ENCODE results near the gene OTOP2.

DNA sequence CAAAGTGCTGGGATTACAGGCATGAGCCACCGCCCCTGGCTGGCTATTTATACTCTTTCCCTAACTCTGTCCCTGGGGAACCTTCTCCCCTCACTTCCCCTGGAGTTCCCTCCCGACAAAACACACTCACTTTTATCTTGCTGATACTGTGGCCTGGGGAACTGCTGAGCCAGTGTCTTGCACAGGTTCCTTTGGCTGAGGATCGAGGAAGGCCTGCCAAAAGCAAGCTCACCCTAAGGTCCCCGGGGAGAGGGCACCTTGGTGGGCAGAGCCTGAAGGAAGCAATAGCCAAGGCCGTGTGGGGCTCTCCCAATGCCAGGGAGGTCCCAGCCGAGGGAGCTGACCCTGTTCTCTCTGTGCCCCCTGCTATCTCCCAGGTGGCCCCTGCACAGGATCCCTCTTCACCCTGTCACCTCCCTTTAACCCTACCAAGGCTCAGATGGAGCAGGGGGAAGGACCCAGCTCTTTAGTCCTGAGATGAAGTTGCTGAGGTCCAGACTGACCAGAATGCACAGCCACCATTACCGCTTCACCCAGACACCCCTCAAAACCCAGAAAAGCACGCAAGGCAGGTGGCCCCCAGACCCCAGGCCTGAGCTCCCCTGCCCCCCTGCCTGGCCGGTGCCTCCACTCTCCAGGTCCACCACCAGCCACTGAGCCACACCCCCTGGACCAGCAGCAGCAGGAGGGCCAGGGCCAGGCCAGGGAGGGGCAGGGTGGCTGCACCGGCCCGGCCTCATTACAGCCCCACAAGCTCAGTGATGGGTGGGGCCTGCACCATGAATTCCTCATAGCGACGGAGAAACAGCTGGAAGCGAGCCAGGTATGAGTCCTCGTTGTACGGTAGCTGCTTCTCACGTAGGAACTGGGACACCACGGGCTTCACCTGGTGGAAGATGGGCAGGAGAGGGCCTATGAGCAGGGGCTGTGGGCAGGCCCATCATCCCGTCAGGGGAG lies 46.2 kb upstream of the OTOP2 start:
- TF ChIP-seq, protein P1, sequence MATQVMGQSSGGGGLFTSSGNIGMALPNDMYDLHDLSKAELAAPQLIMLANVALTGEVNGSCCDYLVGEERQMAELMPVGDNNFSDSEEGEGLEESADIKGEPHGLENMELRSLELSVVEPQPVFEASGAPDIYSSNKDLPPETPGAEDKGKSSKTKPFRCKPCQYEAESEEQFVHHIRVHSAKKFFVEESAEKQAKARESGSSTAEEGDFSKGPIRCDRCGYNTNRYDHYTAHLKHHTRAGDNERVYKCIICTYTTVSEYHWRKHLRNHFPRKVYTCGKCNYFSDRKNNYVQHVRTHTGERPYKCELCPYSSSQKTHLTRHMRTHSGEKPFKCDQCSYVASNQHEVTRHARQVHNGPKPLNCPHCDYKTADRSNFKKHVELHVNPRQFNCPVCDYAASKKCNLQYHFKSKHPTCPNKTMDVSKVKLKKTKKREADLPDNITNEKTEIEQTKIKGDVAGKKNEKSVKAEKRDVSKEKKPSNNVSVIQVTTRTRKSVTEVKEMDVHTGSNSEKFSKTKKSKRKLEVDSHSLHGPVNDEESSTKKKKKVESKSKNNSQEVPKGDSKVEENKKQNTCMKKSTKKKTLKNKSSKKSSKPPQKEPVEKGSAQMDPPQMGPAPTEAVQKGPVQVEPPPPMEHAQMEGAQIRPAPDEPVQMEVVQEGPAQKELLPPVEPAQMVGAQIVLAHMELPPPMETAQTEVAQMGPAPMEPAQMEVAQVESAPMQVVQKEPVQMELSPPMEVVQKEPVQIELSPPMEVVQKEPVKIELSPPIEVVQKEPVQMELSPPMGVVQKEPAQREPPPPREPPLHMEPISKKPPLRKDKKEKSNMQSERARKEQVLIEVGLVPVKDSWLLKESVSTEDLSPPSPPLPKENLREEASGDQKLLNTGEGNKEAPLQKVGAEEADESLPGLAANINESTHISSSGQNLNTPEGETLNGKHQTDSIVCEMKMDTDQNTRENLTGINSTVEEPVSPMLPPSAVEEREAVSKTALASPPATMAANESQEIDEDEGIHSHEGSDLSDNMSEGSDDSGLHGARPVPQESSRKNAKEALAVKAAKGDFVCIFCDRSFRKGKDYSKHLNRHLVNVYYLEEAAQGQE (IDR thresholded peaks at IDR 0.05; ENCODE audit: insufficient replicate concordance, low read depth): no peak
- no peak for TF ChIP-seq CTCF (IDR thresholded peaks at IDR 0.05; ENCODE audit: insufficient read depth, low read length)
